ENCODE data around the gene GADD45G.
A peak's percentile ranks its signal among the peaks of the same experiment; 100 is the strongest.

GADD45G gene

GRCh38 chr9:89597711-89598362 is 7.0 kb upstream of the GADD45G start:
- in situ Hi-C loops (cut with HindIII; ENCODE audit: low sequenced_read_pairs), result no loop called here
- TF ChIP-seq CTCF (IDR thresholded peaks at IDR 0.05; ENCODE audit: low read depth, low read length, missing control alignments), result peak; percentile 81
- H3K4me3 ChIP-seq (ENCODE audit: low read depth, low read length), result no peak overlapping the region
- peak; percentile 47 for DNase-seq (ENCODE audit: low read depth)

GRCh38 chr9:89598363-89598713 is 6.5 kb upstream of the GADD45G start:
- no peak for DNase-seq (ENCODE audit: low read depth)
- H3K4me3 ChIP-seq (ENCODE audit: low read depth, low read length), result no peak overlapping the region
- in situ Hi-C loops (cut with HindIII; ENCODE audit: low sequenced_read_pairs), result no loop called here
- no peak for TF ChIP-seq CTCF (IDR thresholded peaks at IDR 0.05; ENCODE audit: low read depth, low read length, missing control alignments)

GRCh38 chr9:89598926-89599325 is 5.9 kb upstream of the GADD45G start:
- no peak for DNase-seq (ENCODE audit: low read depth)
- no peak for TF ChIP-seq CTCF (IDR thresholded peaks at IDR 0.05; ENCODE audit: low read depth, low read length, missing control alignments)
- in situ Hi-C loops (cut with HindIII; ENCODE audit: low sequenced_read_pairs), result no loop called here

GRCh38 chr9:89600831-89601230 is 4.0 kb upstream of the GADD45G start:
- in situ Hi-C loops (cut with HindIII; ENCODE audit: low sequenced_read_pairs), result loop anchor here (5.0 kb wide), 2 partner anchors 391 to 501 kb away; no protein-coding TSS in a partner anchor

More at GRCh38 chr9:89598926-89599325, 5.9 kb upstream of the GADD45G start:
- no peak overlapping the region for H3K4me3 ChIP-seq (ENCODE audit: low read depth, low read length)

GRCh38 chr9:89601306-89601705 is 3.5 kb upstream of the GADD45G start:
- DNase-seq (ENCODE audit: low read depth), result no peak
- in situ Hi-C loops (cut with HindIII; ENCODE audit: low sequenced_read_pairs), result loop anchor here (5.0 kb wide), 2 partner anchors 391 to 501 kb away; no protein-coding TSS in a partner anchor
- no peak for TF ChIP-seq CTCF (IDR thresholded peaks at IDR 0.05; ENCODE audit: low read depth, low read length, missing control alignments)
- no peak overlapping the region for H3K4me3 ChIP-seq (ENCODE audit: low read depth, low read length)

More at GRCh38 chr9:89600831-89601230, 4.0 kb upstream of the GADD45G start:
- TF ChIP-seq CTCF (IDR thresholded peaks at IDR 0.05; ENCODE audit: low read depth, low read length, missing control alignments), result no peak
- DNase-seq (ENCODE audit: low read depth), result no peak
- no peak overlapping the region for H3K4me3 ChIP-seq (ENCODE audit: low read depth, low read length)

- DNase-seq (ENCODE audit: low read depth), result no peak
- in situ Hi-C loops (cut with HindIII; ENCODE audit: low sequenced_read_pairs), result loop anchor here (5.0 kb wide), 2 partner anchors 390 to 500 kb away; no protein-coding TSS in a partner anchor
- TF ChIP-seq CTCF (IDR thresholded peaks at IDR 0.05; ENCODE audit: low read depth, low read length, missing control alignments), result no peak
- H3K4me3 ChIP-seq (ENCODE audit: low read depth, low read length), result no peak overlapping the region
These were observed 2.8 kb upstream of the GADD45G start for GRCh38 chr9:89601856-89602562.
